Measurements from ENCODE around the gene OAF. TPM values are rescaled to one million over a fixed set of nuclear protein-coding genes. Genes with fewer than 3 reads are reported as not detected.
A peak's percentile ranks its signal among the peaks of the same experiment; 100 is the strongest.

OAF gene
- total and polyA plus RNA-seq, 11 donors = 10.3 to 41.9 (median 19.9) TPM

- intact Hi-C loops (cut with DNase I) = loop anchor here in 3 of 10 donors (2.0 to 5.0 kb wide), 3 partner anchors 28 to 41 kb away; no protein-coding TSS in a partner anchor
- Histone ChIP-seq H3K4me3 (peak overlapping the region in 11 of 12 donors; percentile 54 to 94 (median 74)), H3K9me3 (no peaks in the 10 kb centered on the region), H3K27ac (peak overlapping the region in 8 of 12 donors; percentile 20 to 87 (median 78)), H3K4me1 (peaks cover 0 to 80% (median 44%) of the 10 kb centered on the region in 12 donors), H3K36me3 (peaks cover 0 to 19% (median 0%) of the 10 kb centered on the region in 9 donors), H3K27me3 (no peaks in the 10 kb centered on the region)
- WGBS, 4 donors = 66 to 85% (median 83%) methylated on average over 2 of the region's 2 CpGs
- ATAC-seq (no peak), DNase-seq (peak in 1 of 5 donors; percentile 23)
- no peak for TF ChIP-seq CTCF (IDR thresholded peaks at IDR 0.05)
- TF ChIP-seq POLR2A (IDR thresholded peaks at IDR 0.05) = no peak
Measured at GRCh38 chr11:120212926-120213325, 2.1 kb downstream of the OAF start.

GRCh38 chr11:120214581-120214980, 3.7 kb downstream of the OAF start:
- ATAC-seq = no peak
- no peak for TF ChIP-seq POLR2A (IDR thresholded peaks at IDR 0.05)
- no peak for TF ChIP-seq CTCF (IDR thresholded peaks at IDR 0.05)
- H3K36me3 ChIP-seq = peaks cover 0 to 19% (median 0%) of the 10 kb centered on the region in 9 donors
- H3K4me3 ChIP-seq = peak overlapping the region in 3 of 12 donors; percentile 1 to 89 (median 85)
- WGBS, 4 donors = 87 to 90% (median 89%) methylated on average over 7 of the region's 7 CpGs
- no peaks in the 10 kb centered on the region for H3K9me3 ChIP-seq
- peaks cover 0 to 78% (median 39%) of the 10 kb centered on the region in 12 donors for H3K4me1 ChIP-seq
- DNase-seq = peak in 1 of 5 donors; percentile 40
- intact Hi-C loops (cut with DNase I) = loop anchor here in 2 of 10 donors (5.0 kb wide), 2 partner anchors 37 to 42 kb away; no protein-coding TSS in a partner anchor
- no peaks in the 10 kb centered on the region for H3K27me3 ChIP-seq
- peak overlapping the region in 5 of 12 donors; percentile 5 to 64 (median 53) for H3K27ac ChIP-seq

- intact Hi-C loops (cut with DNase I) = loop anchor here in 2 of 10 donors (5.0 kb wide), 1 partner anchor 33 kb away; no protein-coding TSS in a partner anchor
- Histone ChIP-seq H3K4me3 (peak overlapping the region in 3 of 12 donors; percentile 1 to 21 (median 5)), H3K9me3 (no peaks in the 10 kb centered on the region), H3K27me3 (no peaks in the 10 kb centered on the region), H3K27ac (peak overlapping the region in 10 of 12 donors; percentile 28 to 64 (median 50)), H3K4me1 (peaks cover 0 to 79% (median 37%) of the 10 kb centered on the region in 12 donors), H3K36me3 (peaks cover 0 to 23% (median 0%) of the 10 kb centered on the region in 9 donors)
- WGBS, 4 donors = 61 to 74% (median 71%) methylated on average over 5 of the region's 5 CpGs
- TF ChIP-seq POLR2A (IDR thresholded peaks at IDR 0.05) (no peak), CTCF (IDR thresholded peaks at IDR 0.05) (no peak)
- peak; percentile 41 to 73 (median 62) for DNase-seq
- peak in 3 of 4 donors; percentile 29 to 41 (median 35) for ATAC-seq
Measured at GRCh38 chr11:120215634-120216033, 4.8 kb downstream of the OAF start.

DNA sequence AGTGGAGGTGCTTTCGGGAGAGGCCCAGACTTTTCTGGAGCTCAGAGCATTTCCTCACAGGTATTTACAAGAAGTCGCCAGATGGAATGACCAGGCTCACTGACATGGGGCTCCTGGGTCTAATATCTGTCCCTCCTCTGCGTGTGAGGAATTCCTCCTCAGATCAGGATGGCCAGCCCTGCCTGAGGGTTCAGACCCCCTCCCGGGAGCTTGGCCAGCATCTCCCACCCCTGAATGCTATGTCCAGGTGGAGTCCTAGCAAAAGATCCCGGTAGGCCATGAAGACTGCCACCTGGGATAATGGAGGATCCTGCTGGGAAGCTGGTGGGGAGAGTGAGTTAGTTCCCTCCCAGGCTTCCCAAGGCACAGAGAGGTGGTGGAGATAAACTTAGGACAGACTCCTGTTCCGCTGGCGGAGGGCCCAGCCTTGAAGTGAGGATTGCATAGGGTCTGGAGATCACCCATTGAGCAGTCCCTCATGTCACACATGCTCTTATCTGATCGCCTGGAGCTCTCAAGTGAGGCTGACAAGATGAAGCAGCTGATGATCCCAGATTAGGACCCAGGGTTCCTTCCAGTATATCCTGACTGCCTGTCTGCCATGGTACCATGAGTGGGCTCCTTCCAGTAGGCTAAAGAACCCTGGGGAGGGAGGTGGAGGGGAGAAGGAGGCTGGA, 5.7 kb downstream of the OAF start:
- Histone ChIP-seq H3K9me3 (no peaks in the 10 kb centered on the region), H3K36me3 (peaks cover 0 to 25% (median 0%) of the 10 kb centered on the region in 9 donors), H3K27me3 (no peaks in the 10 kb centered on the region), H3K27ac (peak overlapping the region in 8 of 12 donors; percentile 28 to 73 (median 50)), H3K4me1 (peaks cover 0 to 87% (median 43%) of the 10 kb centered on the region in 12 donors), H3K4me3 (no peak overlapping the region)
- intact Hi-C loops (cut with DNase I) = loop anchor here in 2 of 10 donors (5.0 kb wide), 1 partner anchor 34 kb away; no protein-coding TSS in a partner anchor
- ATAC-seq = no peak
- WGBS, 4 donors = 80 to 85% (median 82%) methylated on average over 5 to 8 of the region's 8 CpGs
- DNase-seq = peak in 1 of 5 donors; percentile 20
- TF ChIP-seq POLR2A (IDR thresholded peaks at IDR 0.05) (no peak), CTCF (IDR thresholded peaks at IDR 0.05) (no peak)

Measured in heart left ventricle (tissue), 16 donors.